BE2C (cell line): ENCODE results near the gene NELL2.

Experiments
- DNase-seq: peaks from one replicate; pipeline ENCODE4 v3.0.0-alpha.2; 2020
- H3K27me3 ChIP-seq: fragments of 250-450 bp; sonication (Bioruptor Pico); 2 replicates; pipeline ENCODE4 v1.5.1; 2020; ENCODE audit warnings: mild to moderate bottlenecking
- H3K36me3 ChIP-seq: fragments of 250-450 bp; sonication (Bioruptor Pico); 2 replicates; pipeline ENCODE4 v1.5.1; 2020; ENCODE audit warnings: mild to moderate bottlenecking
- H3K4me1 ChIP-seq: fragments of 250-450 bp; sonication (Bioruptor Pico); 2 replicates; pipeline ENCODE4 v1.5.1; 2020
- H3K4me3 ChIP-seq: 2 replicates; pipeline ENCODE4 v1.5.1; 2011; ENCODE audit warnings: low read depth, low read length
- H3K9me3 ChIP-seq: fragments of 250-450 bp; sonication (Bioruptor Pico); 2 replicates; pipeline ENCODE4 v1.5.1; 2020
- CTCF ChIP-seq: IDR thresholded peaks from 2 replicates; pipeline ENCODE4 v1.5.1; 2012; ENCODE audit warnings: mild to moderate bottlenecking, low read depth, low read length

NELL2 gene

GRCh38 chr12:44738051-44738450 is 138.1 kb downstream of the NELL2 start:
- TF ChIP-seq CTCF = no peak
- H3K9me3 ChIP-seq = no peaks in the 10 kb centered on the region
- no peaks in the 10 kb centered on the region for H3K36me3 ChIP-seq
- H3K4me1 ChIP-seq = no peaks in the 10 kb centered on the region
- DNase-seq = no peak
- no peak overlapping the region for H3K4me3 ChIP-seq
- no peaks in the 10 kb centered on the region for H3K27me3 ChIP-seq

- no peaks in the 10 kb centered on the region for H3K36me3 ChIP-seq
- H3K27me3 ChIP-seq = no peaks in the 10 kb centered on the region
- DNase-seq = no peak
- H3K4me1 ChIP-seq = no peaks in the 10 kb centered on the region
- TF ChIP-seq CTCF = no peak
- no peaks in the 10 kb centered on the region for H3K9me3 ChIP-seq
- H3K4me3 ChIP-seq = no peak overlapping the region
Measured at GRCh38 chr12:44728566-44728965, 147.5 kb downstream of the NELL2 start.

GRCh38 chr12:44720265-44720664 is 155.8 kb downstream of the NELL2 start:
- H3K36me3 ChIP-seq = no peaks in the 10 kb centered on the region
- H3K4me1 ChIP-seq = no peaks in the 10 kb centered on the region
- DNase-seq = no peak
- no peak for TF ChIP-seq CTCF
- H3K27me3 ChIP-seq = no peaks in the 10 kb centered on the region
- no peak overlapping the region for H3K4me3 ChIP-seq
- no peaks in the 10 kb centered on the region for H3K9me3 ChIP-seq

- TF ChIP-seq CTCF = no peak
- no peaks in the 10 kb centered on the region for H3K27me3 ChIP-seq
- no peaks in the 10 kb centered on the region for H3K4me1 ChIP-seq
- no peak for DNase-seq
- no peak overlapping the region for H3K4me3 ChIP-seq
- H3K9me3 ChIP-seq = no peaks in the 10 kb centered on the region
- no peaks in the 10 kb centered on the region for H3K36me3 ChIP-seq
Measured at GRCh38 chr12:44717612-44718011, 158.5 kb downstream of the NELL2 start.

- H3K9me3 ChIP-seq = no peaks in the 10 kb centered on the region
- DNase-seq = no peak
- TF ChIP-seq CTCF = no peak
- H3K4me3 ChIP-seq = no peak overlapping the region
- no peaks in the 10 kb centered on the region for H3K4me1 ChIP-seq
- H3K27me3 ChIP-seq = no peaks in the 10 kb centered on the region
- H3K36me3 ChIP-seq = no peaks in the 10 kb centered on the region
Measured at GRCh38 chr12:44716711-44717110, 159.4 kb downstream of the NELL2 start.

GRCh38 chr12:44711736-44712135 is 164.4 kb downstream of the NELL2 start:
- H3K4me3 ChIP-seq = no peak overlapping the region
- no peak for TF ChIP-seq CTCF
- H3K27me3 ChIP-seq = no peaks in the 10 kb centered on the region
- no peaks in the 10 kb centered on the region for H3K4me1 ChIP-seq
- H3K36me3 ChIP-seq = no peaks in the 10 kb centered on the region
- no peak for DNase-seq
- H3K9me3 ChIP-seq = no peaks in the 10 kb centered on the region
